NT2/D1 (cell line): ENCODE measurements around the gene TOMM20.
"Not testable (repeated sequence)": the region's sequence is repeated elsewhere in the genome, so short reads cannot be mapped to it uniquely, and the experiment has no call there.

Source experiments
- DNase-seq: peaks from one replicate; pipeline ENCODE4 v3.0.0-alpha.2; 2011; ENCODE audit warnings: low read depth, low spot score
- H3K27me3 ChIP-seq: 2 replicates; pipeline ENCODE4 v1.6.0; 2011; ENCODE audit warnings: mild to moderate bottlenecking; ENCODE audit not compliant: insufficient read length, insufficient read depth
- H3K36me3 ChIP-seq: 2 replicates; pipeline ENCODE4 v1.6.1; 2011; ENCODE audit warnings: mild to moderate bottlenecking, low read length, mixed read lengths; ENCODE audit not compliant: insufficient read depth, insufficient read length
- H3K4me1 ChIP-seq: 2 replicates; pipeline ENCODE4 v1.5.1; 2011; ENCODE audit not compliant: insufficient read depth, insufficient read length
- H3K4me3 ChIP-seq: 2 replicates; pipeline ENCODE4 v1.5.1; 2011; ENCODE audit warnings: low read depth; ENCODE audit not compliant: insufficient read length
- H3K9ac ChIP-seq: 2 replicates; pipeline ENCODE4 v1.6.0; 2011; ENCODE audit warnings: low read depth; ENCODE audit not compliant: insufficient read length
- H3K9me3 ChIP-seq: 2 replicates; pipeline ENCODE4 v1.5.1; 2011; ENCODE audit warnings: mild to moderate bottlenecking, low read length; ENCODE audit not compliant: insufficient read depth
- SUZ12 ChIP-seq: IDR thresholded peaks from 2 replicates; pipeline ENCODE4 v1.6.1; 2011; ENCODE audit not compliant: insufficient read length, insufficient read depth; ENCODE audit errors: extremely low read depth
- YY1 ChIP-seq: IDR thresholded peaks from 2 replicates; pipeline ENCODE4 v1.6.1; 2011; ENCODE audit not compliant: insufficient read length, insufficient read depth
- ZNF274 ChIP-seq: IDR thresholded peaks from 2 replicates; pipeline ENCODE4 v1.6.1; 2011; ENCODE audit warnings: mild to moderate bottlenecking, low read depth, low read length

Gene TOMM20

GRCh38 chr1:235073968-235074522 is 54.6 kb downstream of the TOMM20 start:
- TF ChIP-seq SUZ12 = no peak
- TF ChIP-seq YY1 = no peak
- TF ChIP-seq ZNF274 = no peak
- peaks cover 12% of the 10 kb centered on the region for H3K4me1 ChIP-seq
- H3K4me3 ChIP-seq = no peak overlapping the region
- H3K27me3 ChIP-seq = no peaks in the 10 kb centered on the region
- DNase-seq = no peak
- H3K9ac ChIP-seq = no peak overlapping the region
- H3K36me3 ChIP-seq = no peaks in the 10 kb centered on the region
- H3K9me3 ChIP-seq = no peaks in the 10 kb centered on the region

- H3K4me3 ChIP-seq = no peak overlapping the region
These were observed 55.2 kb downstream of the TOMM20 start for GRCh38 chr1:235073331-235073967.

GRCh38 chr1:235072577-235072976 is 56.1 kb downstream of the TOMM20 start:
- H3K9ac ChIP-seq, H3K4me3 ChIP-seq, DNase-seq, H3K27me3 ChIP-seq, H3K36me3 ChIP-seq, H3K9me3 ChIP-seq: not testable (repeated sequence)
- peaks cover 20% of the 10 kb centered on the region for H3K4me1 ChIP-seq

More at GRCh38 chr1:235073331-235073967, 55.2 kb downstream of the TOMM20 start:
- Histone ChIP-seq H3K4me1 (peaks cover 12% of the 10 kb centered on the region), H3K9ac (no peak overlapping the region), H3K9me3 (no peaks in the 10 kb centered on the region), H3K27me3 (no peaks in the 10 kb centered on the region), H3K36me3 (no peaks in the 10 kb centered on the region)
- TF ChIP-seq YY1 = no peak
- TF ChIP-seq SUZ12 = no peak
- no peak for TF ChIP-seq ZNF274
- DNase-seq = no peak

GRCh38 chr1:235072096-235072495 is 56.5 kb downstream of the TOMM20 start:
- no peaks in the 10 kb centered on the region for H3K9me3 ChIP-seq
- H3K27me3 ChIP-seq = no peaks in the 10 kb centered on the region
- H3K4me1 ChIP-seq = peaks cover 25% of the 10 kb centered on the region
- TF ChIP-seq ZNF274 = no peak
- no peak for TF ChIP-seq SUZ12
- TF ChIP-seq YY1 = no peak
- no peaks in the 10 kb centered on the region for H3K36me3 ChIP-seq
- no peak overlapping the region for H3K4me3 ChIP-seq
- DNase-seq = no peak
- no peak overlapping the region for H3K9ac ChIP-seq

- H3K9me3 ChIP-seq = no peaks in the 10 kb centered on the region
- H3K4me1 ChIP-seq = peaks cover 25% of the 10 kb centered on the region
- H3K27me3 ChIP-seq = no peaks in the 10 kb centered on the region
- no peak for TF ChIP-seq ZNF274
- TF ChIP-seq YY1 = no peak
- no peak for TF ChIP-seq SUZ12
- no peaks in the 10 kb centered on the region for H3K36me3 ChIP-seq
- no peak overlapping the region for H3K9ac ChIP-seq
- H3K4me3 ChIP-seq = no peak overlapping the region
- DNase-seq = no peak
These were observed 57.8 kb downstream of the TOMM20 start for GRCh38 chr1:235070819-235071218.

DNA sequence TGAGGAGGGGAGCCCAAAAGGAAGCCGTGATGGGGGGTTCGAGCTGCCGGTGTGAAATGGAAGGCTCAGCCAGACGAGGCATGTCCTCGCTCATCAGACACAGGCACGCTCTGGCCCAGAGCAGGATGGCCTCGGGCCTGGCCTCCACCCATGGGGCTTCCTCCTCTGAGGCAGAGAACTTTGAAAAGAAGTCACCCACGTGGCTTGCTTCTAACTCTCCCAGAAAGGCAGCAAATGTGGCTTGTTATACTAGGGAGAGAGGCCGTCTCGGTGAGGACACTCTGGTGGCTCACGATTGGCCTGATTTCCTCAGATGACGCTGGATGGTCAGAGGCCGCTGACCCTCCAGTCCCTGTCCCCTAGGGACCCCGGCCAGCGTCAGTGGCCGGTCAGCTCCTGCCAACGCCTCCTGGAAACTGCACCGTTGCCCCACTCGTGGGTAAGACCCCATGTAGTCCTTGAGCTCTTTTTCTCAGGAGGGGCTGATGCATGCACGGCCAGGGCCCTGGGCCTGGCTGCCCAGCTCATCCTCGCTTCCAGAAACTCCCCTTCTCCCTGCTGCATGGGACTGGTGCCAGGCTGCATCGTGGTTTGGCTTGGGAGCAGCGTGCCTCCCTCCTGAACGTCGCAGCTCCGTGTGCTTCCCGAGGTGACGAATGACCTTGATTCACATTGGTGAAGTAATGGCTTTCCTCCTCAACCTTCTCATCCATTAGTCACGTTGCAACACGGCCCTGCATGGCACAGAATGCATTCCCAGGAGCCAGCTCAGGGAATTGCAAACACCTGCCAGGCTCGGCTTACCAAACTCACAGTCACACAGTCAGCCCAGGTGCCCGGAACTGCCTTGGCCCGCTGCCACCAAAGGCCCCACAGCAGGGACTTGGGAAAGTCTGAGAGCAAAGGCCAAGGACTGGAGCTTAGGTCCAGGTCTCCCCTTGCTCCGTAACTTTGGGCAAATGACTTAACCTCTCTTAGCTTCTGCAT is 58.8 kb downstream of the TOMM20 start:
- no peak for DNase-seq
- TF ChIP-seq YY1 (no peak), SUZ12 (no peak), ZNF274 (no peak)

GRCh38 chr1:235069176-235069575 is 59.5 kb downstream of the TOMM20 start:
- Histone ChIP-seq H3K4me1 (peaks cover 20% of the 10 kb centered on the region), H3K36me3 (no peaks in the 10 kb centered on the region), H3K9ac (peak overlapping the region; percentile 29), H3K27me3 (no peaks in the 10 kb centered on the region), H3K9me3 (no peaks in the 10 kb centered on the region), H3K4me3 (no peak overlapping the region)
- DNase-seq = no peak
- TF ChIP-seq YY1 (no peak), SUZ12 (no peak), ZNF274 (no peak)

More for the DNA sequence above, 58.8 kb downstream of the TOMM20 start:
- Histone ChIP-seq H3K36me3 (no peaks in the 10 kb centered on the region), H3K4me3 (no peak overlapping the region), H3K27me3 (no peaks in the 10 kb centered on the region), H3K9ac (peak overlapping the region; percentile 29), H3K9me3 (no peaks in the 10 kb centered on the region), H3K4me1 (peaks cover 21% of the 10 kb centered on the region)
